GM12872 (cell line): ENCODE results near the gene UQCC2.
A peak's percentile ranks its signal among the peaks of the same experiment; 100 is the strongest.

Source experiments
- TF ChIP-seq, protein P1 (sequence below): IDR thresholded peaks from 3 replicates; pipeline ENCODE4 v1.5.1; 2011; ENCODE audit warnings: low read depth, mild to moderate bottlenecking, low read length, moderate library complexity; ENCODE audit not compliant: insufficient read depth

Gene UQCC2

GRCh38 chr6:33711140-33712129, at the start of gene UQCC2:
TSS of gene UQCC2 (minus strand) at chr6:33711700. CDS start at chr6:33711686, 14 bp downstream.
- TF ChIP-seq, protein P1, sequence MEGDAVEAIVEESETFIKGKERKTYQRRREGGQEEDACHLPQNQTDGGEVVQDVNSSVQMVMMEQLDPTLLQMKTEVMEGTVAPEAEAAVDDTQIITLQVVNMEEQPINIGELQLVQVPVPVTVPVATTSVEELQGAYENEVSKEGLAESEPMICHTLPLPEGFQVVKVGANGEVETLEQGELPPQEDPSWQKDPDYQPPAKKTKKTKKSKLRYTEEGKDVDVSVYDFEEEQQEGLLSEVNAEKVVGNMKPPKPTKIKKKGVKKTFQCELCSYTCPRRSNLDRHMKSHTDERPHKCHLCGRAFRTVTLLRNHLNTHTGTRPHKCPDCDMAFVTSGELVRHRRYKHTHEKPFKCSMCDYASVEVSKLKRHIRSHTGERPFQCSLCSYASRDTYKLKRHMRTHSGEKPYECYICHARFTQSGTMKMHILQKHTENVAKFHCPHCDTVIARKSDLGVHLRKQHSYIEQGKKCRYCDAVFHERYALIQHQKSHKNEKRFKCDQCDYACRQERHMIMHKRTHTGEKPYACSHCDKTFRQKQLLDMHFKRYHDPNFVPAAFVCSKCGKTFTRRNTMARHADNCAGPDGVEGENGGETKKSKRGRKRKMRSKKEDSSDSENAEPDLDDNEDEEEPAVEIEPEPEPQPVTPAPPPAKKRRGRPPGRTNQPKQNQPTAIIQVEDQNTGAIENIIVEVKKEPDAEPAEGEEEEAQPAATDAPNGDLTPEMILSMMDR = peak; percentile 61

- TF ChIP-seq, protein P1 = no peak
Measured at GRCh38 chr6:33759887-33760629, 48.6 kb upstream of the UQCC2 start.

DNA sequence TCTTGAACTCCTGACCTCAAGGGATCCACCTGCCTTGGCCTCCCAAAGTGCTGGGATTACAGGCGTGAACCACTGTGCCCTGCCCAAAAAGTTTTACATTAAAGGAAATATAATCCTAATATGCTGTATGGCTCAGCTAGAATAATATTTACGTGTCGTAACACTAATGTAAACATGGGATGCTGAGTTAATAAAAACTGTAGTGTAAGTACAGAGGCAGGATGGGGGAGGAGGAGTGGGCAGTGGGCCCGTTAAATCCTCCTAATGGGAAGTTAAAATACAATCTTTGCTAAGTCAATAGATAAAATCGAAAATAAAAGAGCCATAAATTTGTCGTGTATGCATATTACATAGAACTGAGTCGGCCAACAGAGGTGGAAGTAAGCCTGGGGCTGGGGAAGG, 47.3 kb upstream of the UQCC2 start:
- TF ChIP-seq, protein P1 = no peak

DNA sequence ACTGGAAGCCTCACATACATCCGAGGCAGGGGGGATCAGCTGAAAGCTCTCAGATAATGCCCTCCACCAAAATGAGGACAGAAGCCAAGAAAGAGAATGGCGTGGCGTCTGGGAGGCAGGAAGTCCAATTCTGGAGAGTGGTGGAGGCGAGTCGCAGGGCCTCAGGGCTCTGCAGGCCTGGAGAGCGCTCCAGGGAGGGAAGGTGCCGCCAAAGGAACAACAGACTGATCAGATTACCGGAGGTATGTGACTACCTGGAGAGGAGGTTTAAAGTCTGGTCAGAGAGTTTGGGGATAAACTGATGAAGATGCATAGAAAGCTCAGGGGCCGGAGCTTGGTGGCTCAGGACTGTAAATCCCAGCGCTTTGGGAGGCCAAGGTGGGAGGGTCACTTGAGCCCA, 46.4 kb upstream of the UQCC2 start:
- TF ChIP-seq, protein P1 = no peak

DNA sequence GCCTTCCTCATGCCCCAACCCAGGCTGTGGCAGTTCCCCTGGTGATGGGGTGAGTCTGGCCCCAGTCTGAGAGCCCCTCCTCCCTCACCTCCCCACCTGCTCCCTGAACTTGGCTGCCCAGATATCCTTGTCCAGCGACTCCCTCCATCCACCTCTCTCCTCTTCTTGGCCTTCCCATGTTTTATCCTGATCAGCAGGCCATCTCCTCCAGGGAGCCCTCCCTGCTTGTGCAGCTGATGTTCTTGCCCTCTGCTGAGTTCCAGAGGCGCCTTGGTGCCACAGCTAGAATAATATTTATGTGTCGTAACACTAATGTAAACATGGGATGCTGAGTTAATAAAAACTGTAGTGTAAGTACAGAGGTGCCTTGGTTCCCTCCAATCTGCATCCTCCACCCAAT, 45.6 kb upstream of the UQCC2 start:
- TF ChIP-seq, protein P1 = no peak

- TF ChIP-seq, protein P1 = no peak
Measured at GRCh38 chr6:33756211-33756954, 44.9 kb upstream of the UQCC2 start.
